ENCODE data around the gene METTL1.

The METTL1 gene

GRCh38 chr12:57752668-57753000, 19.3 kb downstream of the METTL1 start:
- DNase-seq = no peak

GRCh38 chr12:57751788-57752667, 19.9 kb downstream of the METTL1 start, which contains the start of gene CDK4:
Gene CDK4 (minus strand): TSS chr12:57752310. CDS start chr12:57751717, 593 bp downstream.
- DNase-seq = peak; percentile 90 to 98 (median 96)

- no peak for DNase-seq
These were observed 20.5 kb downstream of the METTL1 start for GRCh38 chr12:57751432-57751787.

GRCh38 chr12:57750561-57751431, 21.1 kb downstream of the METTL1 start:
- no peak for DNase-seq

GRCh38 chr12:57749061-57749460, 22.8 kb downstream of the METTL1 start:
- no peak for DNase-seq

- DNase-seq = no peak
These were observed 25.9 kb downstream of the METTL1 start for GRCh38 chr12:57746025-57746424.

GRCh38 chr12:57745485-57745881, 26.4 kb downstream of the METTL1 start:
- no peak for DNase-seq

GRCh38 chr12:57744777-57745484, 27.0 kb downstream of the METTL1 start, which contains the start of gene TSPAN31:
Gene TSPAN31 (plus strand): TSS chr12:57745039. CDS start chr12:57745155, 116 bp downstream.
- DNase-seq = peak; percentile 60 to 87 (median 78)

GRCh38 chr12:57744194-57744776, 27.6 kb downstream of the METTL1 start:
- DNase-seq = peak; percentile 42 to 63 (median 54)

- DNase-seq = no peak
These were observed 28.1 kb downstream of the METTL1 start for GRCh38 chr12:57743769-57744168.

GRCh38 chr12:57741844-57742738, 29.8 kb downstream of the METTL1 start:
- peak in 3 of 4 experiments; percentile 32 to 62 (median 54) for DNase-seq

GRCh38 chr12:57741413-57741789, 30.5 kb downstream of the METTL1 start:
- no peak for DNase-seq

- DNase-seq = peak in 2 of 4 experiments; percentile 49 to 66
These were observed 31.1 kb downstream of the METTL1 start for GRCh38 chr12:57740656-57741412.

GRCh38 chr12:57739914-57740538, 31.9 kb downstream of the METTL1 start:
- no peak for DNase-seq

- no peak for DNase-seq
These were observed 32.5 kb downstream of the METTL1 start for GRCh38 chr12:57739387-57739786.

- no peak for DNase-seq
These were observed 33.2 kb downstream of the METTL1 start, which contains the start of gene AGAP2 for GRCh38 chr12:57738661-57739237. Gene AGAP2 (minus strand): TSS chr12:57738742. CDS start chr12:57738246, 496 bp downstream.

- DNase-seq = no peak
These were observed 34.1 kb downstream of the METTL1 start for GRCh38 chr12:57737467-57738460.

- DNase-seq = no peak
These were observed 35.0 kb downstream of the METTL1 start for GRCh38 chr12:57736741-57737466.
